T-helper 1 cell treated with Interleukin-12 subunit alpha and Interleukin-12 subunit beta and Interleukin-4 antibody, amounts not matched to agents 30 ng/mL and 1 ng/mL, for 36 hours (primary cell): ENCODE results near the gene PLEKHG4B. TPM values are rescaled to one million over a fixed set of nuclear protein-coding genes. Genes with fewer than 3 reads are reported as not detected.

Source experiments
- intact Hi-C: fragments of 100-400 bp; cut with micrococcal nuclease; formaldehyde crosslinking; loops from one replicate; pipeline ENCODE4 v1.15.1; 2024
- total RNA-seq: library from RNA; stranded (reverse); gene quantifications from 2 replicates; pipeline ENCODE4 v1.2.3, GENCODE V29; 2022

PLEKHG4B gene
- total RNA-seq, 1 donor from 2014 or later, result not detected

DNA sequence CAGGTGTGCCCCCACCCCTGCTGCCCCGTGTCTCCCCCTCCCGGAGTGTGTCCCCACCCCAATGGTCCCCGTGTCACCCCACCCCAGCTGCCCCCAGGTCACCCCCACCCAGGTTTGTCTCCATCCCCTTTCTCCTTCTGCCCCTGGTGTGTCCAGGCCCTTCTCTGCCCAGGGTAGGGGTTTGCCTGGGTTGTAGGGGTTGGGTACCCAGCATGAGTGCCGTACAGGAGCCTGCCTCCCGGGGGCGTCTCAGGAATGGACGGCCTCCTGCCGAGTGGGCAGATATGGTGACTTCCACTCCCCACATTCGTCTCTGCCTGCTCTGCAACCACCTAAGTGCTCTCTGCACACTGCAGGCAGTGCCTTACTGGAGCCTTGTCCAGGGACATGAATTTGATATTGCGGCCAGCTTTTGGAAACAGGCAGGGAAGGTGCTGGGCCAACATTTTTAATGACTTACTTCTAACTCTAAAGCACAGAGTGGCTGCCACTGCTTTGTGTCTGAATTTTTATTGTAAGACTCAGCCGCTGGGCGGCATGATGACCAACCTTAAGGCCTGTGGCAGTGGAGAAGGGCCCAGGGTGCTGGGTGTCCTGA is 106.0 kb downstream of the PLEKHG4B start:
- intact Hi-C loops, result no loop called here

DNA sequence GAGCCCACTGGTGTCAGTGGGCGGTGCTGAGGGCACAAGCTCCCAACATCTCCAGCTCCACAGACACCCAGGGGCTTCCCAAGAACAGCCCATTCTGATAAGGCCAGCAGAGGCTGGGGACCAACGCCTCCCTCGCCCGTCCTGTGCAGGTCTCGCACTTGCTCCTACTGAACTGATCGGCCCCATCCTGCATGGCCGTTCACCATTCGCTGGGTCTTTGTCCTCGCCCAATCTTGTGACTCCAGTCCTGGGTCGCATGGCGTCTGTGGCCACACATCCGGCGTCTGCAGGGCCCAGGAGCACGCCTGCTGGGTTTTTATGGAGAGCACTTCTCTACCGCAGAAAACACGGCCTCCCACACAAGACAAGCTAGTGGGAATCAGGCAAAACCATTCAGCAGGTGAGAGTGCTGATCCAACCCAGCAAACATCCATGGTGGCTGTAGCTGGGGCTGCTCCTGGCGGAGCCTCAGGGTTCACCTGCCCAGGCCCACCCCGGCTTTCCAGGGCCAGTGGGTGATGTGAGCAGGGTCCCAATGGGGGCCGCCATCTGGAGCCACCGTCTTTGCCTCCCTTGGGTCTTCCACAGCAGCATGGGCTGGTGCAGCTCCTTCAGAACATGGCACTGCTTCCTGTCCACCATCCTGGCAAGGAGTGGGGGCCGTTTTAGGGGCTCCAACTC is 106.7 kb downstream of the PLEKHG4B start:
- intact Hi-C loops, result no loop called here

DNA sequence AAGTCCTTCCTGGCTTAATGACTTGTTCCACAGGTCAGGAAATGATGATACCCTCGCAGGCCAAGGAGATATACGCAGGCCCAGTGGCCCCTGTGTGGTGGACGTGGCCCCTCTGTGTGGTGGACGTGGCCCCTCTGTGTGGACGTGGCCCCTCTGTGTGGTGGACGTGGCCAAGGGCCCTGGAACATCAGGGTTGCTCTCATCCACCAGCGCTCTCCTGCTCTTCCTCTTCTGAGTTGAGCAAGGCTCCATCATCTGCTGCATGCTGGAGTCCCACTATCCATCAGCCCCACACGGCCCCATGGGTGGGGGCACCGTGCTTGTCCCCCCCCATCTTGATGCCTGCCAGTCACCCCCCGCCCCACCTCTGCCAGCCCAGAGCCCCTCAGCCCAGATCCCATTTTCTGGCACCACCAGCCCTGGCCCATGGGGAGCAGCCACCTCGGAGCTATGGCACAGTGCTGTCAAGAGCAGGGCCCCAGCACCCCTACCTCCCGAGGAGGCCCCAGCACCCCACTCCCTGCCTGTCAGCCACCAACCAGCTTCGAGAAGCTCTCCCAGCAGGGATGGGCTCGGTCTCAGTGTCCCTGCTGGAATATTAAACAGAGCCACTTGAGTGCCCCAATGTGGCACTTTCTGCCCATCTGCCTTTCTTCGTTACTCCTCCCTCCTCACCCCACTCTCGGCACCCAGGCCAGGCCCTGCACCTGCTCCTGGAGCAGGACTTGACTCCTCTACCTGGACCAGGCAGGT is 107.4 kb downstream of the PLEKHG4B start:
- intact Hi-C loops, result no loop called here

DNA sequence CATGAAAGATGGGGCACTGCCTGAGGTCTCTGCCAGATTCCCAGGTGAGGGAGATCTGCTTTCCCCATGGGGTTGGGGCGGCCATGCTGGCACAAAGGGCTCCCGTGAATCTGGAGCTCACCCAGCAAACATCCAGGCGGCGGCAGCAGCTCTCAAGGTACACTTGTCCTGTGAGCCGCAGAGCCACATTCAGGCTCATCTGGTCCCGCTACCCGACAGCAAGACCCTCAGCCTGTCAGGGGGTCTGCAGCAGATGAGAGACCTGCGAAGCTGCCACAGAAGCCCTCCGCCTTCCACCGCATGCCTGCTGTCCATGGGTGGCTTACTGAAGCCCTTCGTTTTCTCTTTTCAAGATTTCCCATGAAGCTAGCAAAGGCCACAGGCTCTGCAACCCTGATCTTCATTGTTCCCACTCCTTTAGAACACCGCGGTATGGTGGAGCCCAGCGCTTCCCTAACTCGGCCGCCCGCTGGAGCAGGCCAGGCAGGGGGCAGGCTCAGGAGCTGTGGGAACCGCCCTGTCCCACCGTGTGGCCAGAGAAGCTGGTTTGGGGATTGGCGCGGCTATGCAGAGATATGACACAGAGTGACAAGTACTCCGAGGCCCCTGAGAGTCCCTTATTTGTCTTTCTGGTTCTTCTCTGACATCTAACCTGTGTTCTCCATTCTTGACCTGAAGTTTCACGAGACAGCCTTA is 108.1 kb downstream of the PLEKHG4B start:
- intact Hi-C loops, result no loop called here

DNA sequence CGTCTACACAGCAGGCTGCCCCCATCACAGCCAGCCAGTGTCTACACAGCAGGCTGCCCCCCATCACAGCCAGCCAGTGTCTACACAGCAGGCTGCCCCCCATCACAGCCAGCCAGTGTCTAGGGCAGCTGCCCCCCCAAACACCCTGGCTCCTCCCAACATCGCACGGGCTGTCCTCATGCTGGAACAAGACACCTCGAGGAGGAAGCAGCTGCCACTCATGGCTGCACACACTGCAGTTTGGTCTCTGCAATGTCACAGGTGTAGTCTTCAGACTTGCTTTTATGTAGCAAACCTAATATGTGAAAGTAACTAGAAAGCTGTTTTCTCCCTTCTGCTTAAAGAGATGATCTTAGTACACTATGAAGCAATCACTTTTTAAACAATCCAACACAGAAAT is 109.0 kb downstream of the PLEKHG4B start:
- intact Hi-C loops, result no loop called here

DNA sequence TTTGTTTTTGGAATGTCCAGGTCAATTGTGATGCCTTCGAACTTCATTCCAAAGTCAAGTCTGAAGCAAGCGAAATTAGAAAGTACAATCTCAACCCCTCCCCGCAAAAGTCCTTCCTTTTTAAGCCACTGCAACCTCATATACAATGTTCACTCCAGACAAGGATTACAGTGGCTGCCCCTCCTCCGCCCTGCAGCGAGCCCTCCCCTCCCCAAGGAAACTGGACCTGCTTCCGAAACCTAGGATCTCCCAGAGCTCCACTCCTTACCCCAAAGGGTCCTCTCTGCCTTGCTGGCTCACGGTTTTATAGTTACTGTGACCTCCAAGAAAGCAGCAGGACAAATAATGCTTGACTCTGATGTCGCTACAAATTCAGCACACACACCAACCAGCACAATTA is 109.7 kb downstream of the PLEKHG4B start:
- intact Hi-C loops, result no loop called here

DNA sequence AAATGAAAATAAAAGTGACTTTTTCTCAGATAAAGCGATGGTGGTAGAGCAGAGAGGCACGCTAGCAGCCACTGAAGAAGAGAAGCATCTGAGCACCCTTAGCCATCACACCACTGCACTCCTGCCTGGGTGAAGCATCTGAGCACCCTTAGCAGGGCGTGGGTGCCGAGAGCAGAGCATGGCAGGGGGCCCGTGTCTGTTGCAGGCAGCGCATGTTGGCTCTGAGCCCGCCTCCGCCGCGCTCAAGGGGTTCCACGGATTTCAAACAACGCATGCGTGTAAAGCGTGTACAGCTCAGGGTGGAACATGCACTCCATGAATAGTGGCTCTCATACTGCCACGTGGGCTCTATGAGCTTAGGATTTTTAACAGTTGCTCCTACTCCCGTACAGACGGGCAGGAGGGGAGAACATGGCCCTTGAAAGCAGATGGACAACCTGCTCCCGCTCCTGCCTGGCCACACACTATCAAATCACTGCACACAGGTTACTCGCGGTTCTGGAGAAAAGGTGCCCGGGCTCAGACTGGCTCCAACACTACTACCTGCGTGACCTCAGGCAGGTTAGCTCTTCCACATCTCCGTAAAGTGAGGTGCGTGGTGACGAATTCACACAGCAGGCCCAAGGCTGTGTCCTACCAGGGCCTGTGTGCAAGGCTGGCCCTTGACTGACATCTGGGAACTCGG is 111.4 kb downstream of the PLEKHG4B start:
- intact Hi-C loops, result no loop called here

DNA sequence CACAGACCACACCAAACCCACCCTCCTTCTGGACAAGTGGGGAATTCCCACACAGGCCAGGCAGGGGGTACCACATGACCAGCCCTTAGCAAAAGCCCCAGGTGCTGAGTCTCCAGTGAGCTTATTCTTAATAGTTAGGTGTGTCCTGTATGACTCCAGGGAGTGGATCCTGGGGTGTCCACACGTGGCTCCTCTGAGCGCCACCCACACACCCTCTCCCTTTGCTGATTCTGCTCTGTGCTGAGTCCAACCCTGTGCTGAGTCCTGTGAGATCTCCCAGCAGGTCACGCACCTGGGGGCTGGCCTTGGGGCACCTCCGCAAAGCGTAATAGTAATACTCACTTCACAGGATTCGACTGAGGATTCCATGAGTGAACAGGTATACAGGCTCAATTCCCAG is 112.0 kb downstream of the PLEKHG4B start:
- intact Hi-C loops, result no loop called here

DNA sequence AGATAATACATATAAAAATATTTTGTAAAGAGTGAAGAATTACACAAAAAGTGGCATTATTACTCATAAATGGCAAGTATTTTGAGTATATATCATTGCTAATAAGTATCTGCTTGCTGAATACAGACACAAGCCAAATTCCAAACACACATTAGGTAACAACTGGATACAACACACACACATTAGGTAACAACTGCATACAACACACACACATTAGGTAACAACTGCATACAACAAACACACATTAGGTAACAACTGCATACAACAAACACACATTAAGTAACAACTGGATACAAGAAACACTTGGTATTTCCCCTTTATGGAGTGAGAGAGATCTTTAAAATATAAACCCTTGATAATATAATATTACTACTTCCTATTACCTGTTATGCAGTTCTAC is 112.5 kb downstream of the PLEKHG4B start:
- intact Hi-C loops, result no loop called here

DNA sequence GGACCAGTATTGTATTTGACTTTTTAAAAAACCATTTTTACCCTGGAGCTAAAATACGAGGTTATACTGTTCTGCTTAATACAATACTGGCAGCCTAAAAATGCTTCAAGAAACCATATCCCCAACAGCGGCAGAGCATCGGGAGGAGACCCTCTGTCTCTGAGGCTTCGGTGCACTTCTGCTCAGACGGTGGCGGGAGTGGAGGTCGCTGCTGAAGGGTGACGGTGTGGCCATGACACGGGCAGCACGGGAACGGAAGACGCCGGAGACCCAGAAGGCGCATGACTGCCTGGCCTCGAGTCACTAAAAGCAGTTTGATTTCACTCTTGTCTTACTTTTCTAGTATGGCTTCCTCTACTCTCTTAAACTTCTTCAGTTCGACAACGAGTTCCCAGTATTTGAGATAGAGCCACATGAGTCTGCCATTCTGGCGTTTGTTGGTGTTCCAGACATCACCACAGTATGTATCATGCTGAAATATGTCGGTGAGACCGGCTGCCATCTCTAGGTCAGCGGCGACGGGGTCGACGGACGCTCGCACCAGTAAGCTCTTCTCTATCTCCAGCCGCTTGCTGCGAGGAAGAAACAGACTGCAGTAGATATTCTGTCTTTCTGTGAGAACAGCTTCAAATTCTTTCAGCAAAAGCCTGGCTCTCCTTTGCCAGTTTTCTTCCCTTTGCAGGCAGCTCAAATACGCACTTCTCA is 113.2 kb downstream of the PLEKHG4B start:
- intact Hi-C loops, result no loop called here

DNA sequence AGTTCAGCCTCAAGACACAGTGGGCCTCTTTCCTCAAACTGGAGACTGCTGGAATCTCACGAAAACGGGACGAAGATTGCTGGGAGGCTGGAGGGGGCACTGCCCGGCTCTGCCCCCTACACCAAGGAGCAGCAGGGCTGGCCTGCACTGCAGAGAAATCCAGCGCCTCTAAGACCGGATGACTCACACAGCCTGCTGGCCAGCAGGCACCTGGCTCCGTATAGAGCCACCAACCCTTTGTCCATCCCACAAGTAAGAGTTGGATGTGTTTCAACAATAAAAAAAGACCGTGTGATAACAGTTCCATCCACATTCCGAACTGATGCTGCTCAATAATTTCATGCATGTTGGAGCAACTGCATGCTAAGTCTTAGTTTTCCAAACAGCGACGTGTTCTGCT is 114.4 kb downstream of the PLEKHG4B start:
- intact Hi-C loops, result no loop called here

DNA sequence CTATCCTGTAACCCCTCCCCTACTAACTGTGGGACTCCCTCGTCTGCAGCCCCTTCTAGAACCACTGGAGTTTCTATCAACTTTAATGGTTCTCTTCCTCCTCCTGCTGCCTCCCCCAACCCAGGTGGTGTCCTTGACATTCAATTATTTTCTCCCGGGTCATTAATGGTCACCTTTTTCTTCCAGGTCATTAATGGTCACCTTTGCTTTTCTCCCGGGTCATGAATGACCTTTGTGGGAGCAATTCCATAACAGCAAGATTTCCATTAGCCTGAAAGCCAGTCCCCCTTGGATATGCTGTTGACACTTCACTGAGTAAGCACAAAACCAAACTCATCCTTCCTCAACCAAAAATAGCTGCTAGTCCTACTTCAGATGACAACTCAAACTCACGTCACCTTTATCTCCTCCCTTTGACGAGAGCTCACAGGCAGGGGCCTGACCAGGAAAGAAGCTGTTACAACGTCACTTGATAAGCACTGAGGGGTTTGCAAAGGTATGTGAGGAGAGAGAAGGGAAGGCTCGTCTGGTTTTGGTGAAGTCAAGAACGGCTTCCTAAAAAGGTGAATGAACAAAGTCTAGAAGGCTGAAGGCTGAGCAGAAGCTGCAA is 115.1 kb downstream of the PLEKHG4B start:
- intact Hi-C loops, result no loop called here

DNA sequence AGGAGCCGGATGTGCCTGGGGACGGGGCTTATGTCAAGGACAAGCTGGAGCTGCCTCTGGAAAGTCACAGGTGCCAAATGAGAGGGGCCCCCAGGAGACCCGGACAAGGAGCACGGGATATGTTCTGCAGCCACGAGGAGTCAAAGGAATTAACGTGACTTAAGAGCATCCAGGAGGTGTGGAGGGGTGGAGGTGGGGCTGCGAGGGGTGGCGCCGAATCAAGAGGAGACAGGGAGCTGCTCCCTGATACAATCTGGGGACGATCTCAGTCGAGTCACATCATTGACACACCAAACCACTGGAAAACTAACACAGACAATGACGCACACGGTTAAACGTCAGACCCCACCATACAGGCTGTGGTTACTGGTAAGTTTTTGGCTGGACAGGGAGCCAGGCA is 115.6 kb downstream of the PLEKHG4B start:
- intact Hi-C loops, result no loop called here

DNA sequence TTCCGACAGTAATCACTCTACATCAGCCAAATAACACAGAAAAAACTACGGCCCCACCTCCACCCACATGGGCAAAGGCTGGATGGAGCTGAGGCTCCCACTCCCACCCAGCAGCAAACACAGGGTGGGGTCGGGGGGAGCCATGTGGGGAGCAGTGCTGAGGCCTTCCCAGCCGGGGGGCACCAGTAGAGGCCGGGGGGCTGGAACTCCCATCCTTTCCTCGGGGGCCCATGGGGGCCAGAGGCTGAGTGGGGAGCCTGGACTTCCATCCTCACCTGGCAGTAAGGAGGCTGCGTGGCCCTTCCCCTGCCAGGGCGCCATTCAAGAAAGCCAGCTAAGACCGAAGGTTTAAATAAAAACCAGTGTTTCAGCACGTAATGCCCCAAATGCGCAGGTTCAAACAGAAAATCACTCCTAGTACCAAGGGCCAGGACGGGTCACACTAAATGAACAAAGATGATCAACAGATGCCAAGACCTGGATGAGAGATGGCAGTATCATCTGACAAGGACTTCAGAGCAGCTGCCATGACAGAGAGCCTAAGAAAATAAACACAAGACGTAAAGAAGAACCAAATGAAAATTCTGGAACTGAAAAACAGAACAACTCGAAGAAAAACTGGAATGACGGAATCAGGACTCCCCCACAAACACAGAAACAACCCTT is 116.6 kb downstream of the PLEKHG4B start:
- intact Hi-C loops, result no loop called here

DNA sequence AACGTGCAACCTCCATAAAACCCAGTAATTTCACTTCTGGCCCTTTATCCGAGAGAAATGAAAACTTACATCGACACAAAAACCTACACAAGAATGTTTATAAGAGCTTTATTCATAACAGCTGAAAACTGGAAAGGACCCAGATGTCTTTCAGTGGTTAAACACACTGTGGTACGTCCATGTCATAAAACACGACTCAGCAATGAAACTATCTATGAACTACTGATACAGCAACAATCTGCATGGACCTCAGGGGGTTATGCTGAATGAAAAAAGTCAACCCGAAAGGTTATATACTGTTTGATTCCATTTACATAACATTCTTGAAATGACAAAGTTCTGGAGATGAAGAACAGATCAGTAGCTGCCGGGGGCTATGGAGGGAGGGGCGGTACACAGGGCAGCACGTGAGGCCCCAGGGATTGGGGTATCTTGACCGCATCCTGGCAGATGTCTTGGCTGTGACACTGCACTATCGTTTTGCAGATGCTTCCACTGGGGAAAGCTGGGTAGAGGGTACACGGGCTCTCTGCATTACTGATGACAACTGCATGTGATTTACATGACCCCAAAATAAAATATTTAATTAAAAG is 121.9 kb downstream of the PLEKHG4B start:
- intact Hi-C loops, result no loop called here

DNA sequence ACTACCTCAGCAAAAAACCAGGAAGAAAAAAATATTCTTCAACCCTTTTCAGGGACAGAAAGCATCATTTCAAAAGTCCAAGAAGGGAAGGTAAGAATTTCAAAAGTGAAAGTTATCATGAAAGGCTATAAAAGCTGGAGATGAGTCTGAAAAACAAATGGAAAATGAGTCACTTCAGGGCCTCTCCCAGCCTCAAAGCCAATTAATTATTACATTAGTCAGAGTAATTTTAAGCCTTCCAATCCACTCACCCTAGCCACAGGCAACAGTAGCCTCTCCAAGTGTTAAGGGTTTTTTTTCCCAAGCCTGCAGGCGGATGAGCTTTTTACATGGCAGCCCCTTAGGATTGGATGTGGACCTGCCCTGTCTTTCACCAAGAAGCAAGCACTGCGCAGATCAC is 123.3 kb downstream of the PLEKHG4B start:
- intact Hi-C loops, result loop anchor here (5.0 kb wide), 2 partner anchors 117 to 242 kb away; no protein-coding TSS in a partner anchor

DNA sequence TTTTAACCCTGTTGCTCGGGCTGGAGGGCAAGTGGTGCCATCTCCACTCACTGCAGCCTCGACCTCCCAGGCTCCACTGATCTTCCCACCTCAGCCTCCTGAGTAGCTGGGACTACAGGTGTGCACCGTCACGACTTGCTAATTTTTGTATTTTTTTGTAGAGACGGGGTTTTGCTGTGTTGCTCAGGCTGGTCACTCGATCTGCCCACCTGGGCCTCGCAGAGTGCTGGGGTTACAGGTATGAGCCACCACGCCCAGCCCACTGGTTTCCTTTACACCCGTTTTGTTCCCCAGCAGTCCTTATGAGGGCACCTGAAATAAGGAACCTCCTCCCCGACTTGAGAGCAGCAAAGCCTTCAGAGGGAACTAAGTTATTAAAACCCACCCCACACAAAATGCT is 124.1 kb downstream of the PLEKHG4B start:
- intact Hi-C loops, result loop anchor here (5.0 kb wide), 2 partner anchors 116 to 241 kb away; no protein-coding TSS in a partner anchor

DNA sequence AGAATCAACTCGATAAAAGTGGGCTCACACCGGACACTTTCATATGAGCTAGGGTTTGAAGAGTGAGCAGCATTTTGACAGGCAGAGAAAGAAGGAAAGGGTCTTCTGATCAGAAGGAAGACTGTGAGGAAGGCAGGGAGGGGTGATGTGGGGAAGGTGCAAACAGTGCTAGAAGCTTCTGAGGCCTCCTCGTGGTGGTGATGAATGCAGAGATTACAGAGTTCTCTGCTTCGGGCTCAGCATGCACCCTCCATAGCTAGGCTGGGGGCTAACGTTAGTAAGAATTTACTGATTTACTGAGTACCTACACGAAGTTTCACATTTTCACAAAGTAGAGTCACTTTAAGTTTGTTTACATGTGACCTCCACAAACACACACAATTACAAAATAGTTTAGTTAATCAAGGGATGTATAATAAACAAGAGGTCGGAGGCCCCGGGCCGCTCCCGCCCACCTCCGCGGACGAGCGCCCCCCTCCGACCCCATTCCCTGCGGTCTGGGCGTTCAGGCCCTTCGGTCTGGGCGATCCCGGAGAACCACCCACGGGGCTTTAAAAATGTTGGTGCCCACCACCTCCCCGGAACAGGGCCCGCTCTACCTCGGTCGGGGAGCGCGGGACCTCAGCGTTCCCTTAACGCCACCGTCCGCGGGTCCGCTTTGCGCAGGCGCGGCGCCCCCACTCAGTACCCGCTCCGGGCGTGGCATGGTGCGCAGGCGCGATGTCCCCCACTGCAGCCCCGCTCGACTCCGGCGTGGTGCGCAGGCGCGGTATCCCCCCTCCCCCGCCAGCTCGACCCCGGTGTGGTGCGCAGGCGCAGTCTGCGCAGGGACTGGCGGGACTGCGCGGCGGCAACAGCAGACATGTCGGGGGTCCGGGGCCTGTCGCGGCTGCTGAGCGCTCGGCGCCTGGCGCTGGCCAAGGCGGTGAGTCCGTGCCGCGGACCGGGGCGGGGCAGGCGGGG is 125.8 kb downstream of the PLEKHG4B start, which contains the start of the genes CCDC127 and SDHA:
Gene CCDC127 (minus strand): TSS at position 660 of the 963 bp plus-strand sequence. CDS start 1,304 bp downstream, outside the sequence.
Gene SDHA (plus strand): TSS at position 827 of the 963 bp plus-strand sequence. CDS start 36 bp downstream, at position 863.
- intact Hi-C loops, result loop anchor here (1.0 to 5.0 kb wide), 7 partner anchors 29 to 1575 kb away; partner anchors contain the start of genes CEP72 and EXOC3
